GM12801 (cell line): Measurements from ENCODE around the gene ABCB8.

Experiments used
- TF ChIP-seq, protein P1 (sequence below): IDR thresholded peaks from one replicate; pipeline ENCODE4 v1.5.1; 2011; ENCODE audit warnings: control low read depth; ENCODE audit not compliant: insufficient read length; ENCODE audit errors: extremely low read depth

Gene ABCB8

DNA sequence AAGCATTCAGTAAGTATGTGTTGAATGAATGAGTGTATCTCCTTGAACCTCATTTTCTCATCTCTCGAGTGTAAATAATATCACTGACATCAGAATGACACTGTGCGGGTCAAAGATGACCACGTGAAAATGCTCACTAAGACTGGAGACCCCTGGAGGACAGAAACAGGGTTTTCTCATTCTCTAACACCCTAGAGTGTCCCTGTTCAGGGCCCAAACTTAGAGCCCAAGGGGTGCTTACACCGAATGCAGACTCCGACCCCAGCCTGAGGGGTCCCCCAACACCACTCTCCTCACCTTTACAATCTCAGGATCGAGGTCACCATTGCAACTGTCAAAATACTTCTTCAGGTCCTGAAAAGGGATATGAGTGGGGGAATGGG, 28.0 kb downstream of the ABCB8 start:
- TF ChIP-seq, protein P1, sequence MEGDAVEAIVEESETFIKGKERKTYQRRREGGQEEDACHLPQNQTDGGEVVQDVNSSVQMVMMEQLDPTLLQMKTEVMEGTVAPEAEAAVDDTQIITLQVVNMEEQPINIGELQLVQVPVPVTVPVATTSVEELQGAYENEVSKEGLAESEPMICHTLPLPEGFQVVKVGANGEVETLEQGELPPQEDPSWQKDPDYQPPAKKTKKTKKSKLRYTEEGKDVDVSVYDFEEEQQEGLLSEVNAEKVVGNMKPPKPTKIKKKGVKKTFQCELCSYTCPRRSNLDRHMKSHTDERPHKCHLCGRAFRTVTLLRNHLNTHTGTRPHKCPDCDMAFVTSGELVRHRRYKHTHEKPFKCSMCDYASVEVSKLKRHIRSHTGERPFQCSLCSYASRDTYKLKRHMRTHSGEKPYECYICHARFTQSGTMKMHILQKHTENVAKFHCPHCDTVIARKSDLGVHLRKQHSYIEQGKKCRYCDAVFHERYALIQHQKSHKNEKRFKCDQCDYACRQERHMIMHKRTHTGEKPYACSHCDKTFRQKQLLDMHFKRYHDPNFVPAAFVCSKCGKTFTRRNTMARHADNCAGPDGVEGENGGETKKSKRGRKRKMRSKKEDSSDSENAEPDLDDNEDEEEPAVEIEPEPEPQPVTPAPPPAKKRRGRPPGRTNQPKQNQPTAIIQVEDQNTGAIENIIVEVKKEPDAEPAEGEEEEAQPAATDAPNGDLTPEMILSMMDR: no peak

DNA sequence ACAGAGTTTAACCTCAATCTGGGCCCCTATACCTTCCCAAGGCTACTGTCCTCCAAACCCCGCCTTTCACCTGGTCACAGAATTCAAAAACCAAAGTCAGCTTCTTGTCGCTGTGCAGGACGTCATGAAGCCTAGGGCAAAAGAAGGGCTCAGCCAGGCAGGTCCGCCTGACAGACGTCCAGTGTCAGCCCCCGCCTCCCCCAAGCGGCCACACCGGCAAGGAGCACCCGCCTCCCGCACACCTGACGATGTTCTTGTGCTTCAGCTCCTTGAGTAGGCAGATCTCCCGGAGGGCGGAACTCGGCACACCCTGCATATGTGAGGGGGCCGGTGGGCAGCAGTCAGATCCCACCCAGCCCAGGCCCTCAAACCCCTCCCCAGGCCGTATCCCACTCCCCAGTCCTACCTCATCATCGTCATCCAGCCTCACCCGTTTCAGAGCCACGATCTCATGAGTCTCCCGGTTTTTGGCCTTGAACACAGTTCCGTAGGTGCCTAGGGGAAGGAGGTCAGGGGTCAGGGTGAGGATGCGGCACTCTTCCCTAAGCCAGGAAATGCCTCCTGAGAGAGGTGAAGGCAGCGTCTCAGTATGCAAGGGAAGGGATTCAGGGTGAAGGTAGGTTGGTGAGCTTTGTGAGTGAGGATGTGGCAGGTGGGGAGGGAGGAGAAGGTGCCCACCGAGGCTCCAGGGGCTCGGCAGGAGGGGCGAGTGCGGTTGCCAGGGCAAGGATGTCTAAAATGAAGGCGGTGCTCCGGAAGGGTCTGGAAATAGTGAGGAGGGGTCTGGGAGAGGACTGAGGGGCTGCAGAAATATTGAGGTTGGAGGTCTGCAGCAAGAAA, 28.6 kb downstream of the ABCB8 start:
- TF ChIP-seq, protein P1: no peak

DNA sequence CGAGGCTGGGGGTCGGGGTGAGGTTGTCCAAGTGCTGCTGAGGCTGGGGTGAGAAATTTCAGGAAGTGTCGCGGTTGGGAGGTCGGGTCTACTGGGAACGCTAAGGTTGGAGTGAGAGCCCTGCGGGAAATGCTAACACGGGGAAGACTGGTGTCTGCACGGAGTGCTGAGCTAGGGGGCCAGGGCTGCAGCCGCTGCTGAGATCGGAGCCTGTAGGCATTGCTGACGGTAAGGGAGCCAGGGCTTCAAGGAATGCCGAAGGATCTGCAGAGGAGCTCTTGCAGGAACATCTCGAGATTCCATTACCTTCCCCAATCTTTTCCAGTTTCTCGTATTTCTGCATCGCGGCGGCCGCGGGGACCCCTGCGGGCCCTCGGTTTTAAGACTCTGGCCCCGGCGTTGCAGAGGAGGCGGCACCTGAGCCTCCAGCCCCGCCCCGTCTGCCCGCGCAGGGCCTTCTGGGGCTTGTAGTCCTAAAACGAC, 29.3 kb downstream of the ABCB8 start, which contains the start of gene CDK5:
Gene CDK5 (minus strand): TSS at position 392 of the 483 bp plus-strand sequence. CDS start 49 bp downstream, at position 343.
- TF ChIP-seq, protein P1: no peak

DNA sequence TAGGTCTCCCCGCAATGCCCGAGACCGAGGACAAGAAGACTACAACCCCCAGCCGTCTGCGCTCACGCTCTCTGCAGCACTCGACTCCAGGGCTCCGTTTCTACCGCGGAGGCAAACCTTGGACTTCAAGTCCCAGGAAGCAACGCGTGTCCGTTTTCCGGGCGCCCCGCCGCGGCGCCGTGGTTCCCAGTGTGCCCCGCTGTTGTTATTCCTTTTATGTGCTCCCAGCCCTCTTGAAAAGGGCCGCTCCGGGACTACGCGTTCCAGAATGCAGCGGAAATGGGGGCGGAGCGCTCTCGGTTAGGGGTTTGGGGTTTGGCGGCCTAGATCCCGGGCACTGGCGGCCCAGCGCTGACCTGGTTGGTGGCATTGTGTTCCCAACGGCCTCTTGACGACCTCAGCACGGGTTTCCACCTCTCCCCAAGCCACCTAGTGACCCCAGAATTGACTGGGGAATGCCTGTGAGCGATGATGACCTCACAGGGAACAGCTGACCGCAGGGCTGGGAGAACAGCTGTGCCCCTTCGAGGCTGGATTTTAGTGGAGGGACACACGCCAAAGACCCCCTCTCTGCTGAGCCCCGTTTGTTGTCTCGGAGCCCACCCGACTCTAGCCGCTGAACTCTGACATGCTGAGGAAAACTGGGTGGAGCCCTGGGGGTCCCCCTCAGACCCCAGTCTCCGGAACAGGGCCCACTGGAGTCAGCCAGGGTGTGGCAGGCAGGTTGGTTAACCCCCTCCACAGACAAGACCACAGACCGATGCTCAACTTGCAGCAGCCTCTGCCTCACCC, 29.9 kb downstream of the ABCB8 start:
- TF ChIP-seq, protein P1: no peak

DNA sequence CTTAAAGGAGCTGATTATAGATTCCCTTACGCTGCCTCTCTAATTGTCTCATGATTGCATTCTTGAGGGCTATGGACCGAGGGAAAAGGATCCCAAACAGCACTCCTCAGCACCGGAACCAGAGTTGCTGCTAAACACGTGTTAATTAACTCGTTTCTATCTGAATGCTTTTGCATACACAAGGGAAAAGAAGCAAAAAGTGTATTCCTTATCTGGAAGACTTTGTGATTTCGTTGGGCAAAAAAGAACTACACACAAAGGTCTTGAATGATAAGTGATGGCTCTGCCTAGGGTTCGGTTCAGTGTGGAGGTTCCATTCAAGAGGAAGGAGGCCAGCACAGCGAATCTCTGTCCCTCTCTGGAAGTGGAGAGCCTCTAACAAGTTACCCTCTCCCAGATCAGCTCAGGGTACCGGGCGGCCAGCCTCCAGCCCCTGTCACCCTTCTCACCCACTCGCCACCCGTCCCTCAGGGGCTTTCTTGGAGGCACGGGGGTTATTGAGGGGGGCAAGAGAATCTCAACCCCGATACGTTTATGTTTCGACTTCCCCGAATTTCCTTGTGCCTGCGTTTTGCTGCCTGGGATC, 30.6 kb downstream of the ABCB8 start:
- TF ChIP-seq, protein P1: no peak

DNA sequence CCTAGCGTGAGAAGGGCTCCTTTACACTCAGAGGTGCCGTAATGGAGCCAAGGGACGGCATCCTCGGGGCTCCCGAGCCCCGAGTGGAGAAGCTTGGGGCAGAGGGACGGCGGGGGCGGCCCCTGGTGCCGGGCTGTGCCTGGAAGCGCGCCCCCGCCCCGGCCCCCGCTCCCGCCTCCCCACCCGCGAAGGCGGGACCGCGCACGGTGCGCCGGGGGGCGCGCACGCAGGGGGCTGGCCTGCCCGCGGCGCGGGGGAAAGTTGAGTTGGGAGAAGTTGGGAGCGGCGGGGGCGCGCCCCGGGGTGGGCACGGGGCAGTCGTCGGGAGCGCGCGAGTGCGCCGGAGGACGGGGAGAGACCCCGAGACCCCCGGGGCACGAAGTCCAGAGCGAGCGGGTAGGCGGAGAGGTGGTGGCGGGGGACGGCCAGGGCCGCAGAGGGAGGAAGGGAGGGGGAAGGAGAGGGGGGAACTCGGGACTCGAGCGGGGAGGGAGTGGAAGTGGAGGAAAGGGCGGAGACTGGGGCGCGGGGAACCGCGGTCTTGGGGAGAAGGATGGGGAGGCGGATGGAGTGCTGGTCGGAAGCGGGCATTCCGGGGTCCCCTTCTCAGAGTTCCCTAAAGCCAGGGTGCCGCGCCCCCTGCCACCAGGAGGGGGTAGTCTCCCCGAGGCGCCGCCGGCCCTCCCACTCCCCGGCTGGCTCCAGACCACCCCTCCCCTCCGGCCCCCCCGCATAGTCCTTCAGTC, 31.3 kb downstream of the ABCB8 start, which contains the start of gene SLC4A2:
Gene SLC4A2 (plus strand): TSS at position 223 of the 746 bp plus-strand sequence. CDS start 2,399 bp downstream, outside the sequence.
- TF ChIP-seq, protein P1: no peak
